Anterior cingulate cortex (tissue), 58 donors: ENCODE measurements around the gene PRKN.
A peak's percentile ranks its signal among the peaks of the same experiment; 100 is the strongest.

Experiments used
- DNase-seq, 58 donors: peaks; one replicate each; lab custom pipeline; 2025; lab: John Stamatoyannopoulos, UW

PRKN gene

DNA sequence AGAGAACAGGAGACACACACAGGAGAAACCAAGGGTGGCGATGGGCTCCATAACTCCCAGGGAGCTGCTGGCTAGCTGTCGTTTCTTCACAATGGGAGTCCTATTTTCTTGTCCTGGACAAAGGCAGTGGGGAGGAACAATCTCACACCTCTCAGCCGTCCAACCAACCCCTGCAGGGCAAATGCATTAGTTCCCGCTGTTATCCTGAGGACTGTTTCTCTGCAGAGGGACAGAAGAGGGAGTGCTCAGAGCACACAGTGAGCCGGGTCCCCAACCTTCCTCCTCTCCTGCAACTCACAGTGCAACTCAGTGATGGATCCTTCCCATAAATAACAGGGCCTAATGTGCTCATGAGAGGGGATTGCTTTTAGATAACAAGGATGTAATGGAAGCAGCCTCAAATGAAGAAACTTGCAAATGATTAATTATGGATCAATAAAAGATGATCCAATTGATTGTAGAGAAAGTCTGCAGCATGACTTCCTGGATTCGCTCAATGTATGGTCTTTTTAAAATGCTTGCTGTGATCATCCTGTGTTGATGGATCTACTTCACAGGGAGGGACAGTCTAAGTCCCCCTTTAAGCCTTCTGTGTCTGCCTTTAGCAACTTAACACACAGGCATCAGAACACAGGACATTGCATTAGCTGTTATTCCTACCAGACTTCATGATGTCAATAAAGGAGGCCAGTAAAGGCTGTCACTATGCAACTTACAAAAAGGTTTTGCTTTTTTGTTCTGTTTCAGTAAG lies 1000.3 kb downstream of the PRKN start:
- DNase-seq: no peak

DNA sequence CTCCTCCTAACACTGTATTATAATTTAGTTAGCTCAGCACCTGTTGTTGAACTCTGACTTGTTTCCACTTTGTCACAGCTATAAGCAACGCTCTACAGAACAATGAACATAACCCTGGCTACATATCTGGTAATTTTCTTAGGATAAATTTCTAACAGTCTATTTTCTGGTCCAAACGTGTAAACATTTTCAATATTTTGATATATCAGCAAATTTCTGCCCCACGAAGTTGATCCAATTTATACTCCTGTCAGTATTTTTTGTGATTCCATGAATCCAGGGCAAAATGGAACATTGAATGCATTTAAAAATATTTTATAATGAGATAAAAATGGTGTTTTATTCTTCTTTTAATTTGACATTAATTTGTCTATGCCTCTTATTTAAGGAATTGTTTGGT lies 1005.2 kb downstream of the PRKN start:
- no peak for DNase-seq

DNA sequence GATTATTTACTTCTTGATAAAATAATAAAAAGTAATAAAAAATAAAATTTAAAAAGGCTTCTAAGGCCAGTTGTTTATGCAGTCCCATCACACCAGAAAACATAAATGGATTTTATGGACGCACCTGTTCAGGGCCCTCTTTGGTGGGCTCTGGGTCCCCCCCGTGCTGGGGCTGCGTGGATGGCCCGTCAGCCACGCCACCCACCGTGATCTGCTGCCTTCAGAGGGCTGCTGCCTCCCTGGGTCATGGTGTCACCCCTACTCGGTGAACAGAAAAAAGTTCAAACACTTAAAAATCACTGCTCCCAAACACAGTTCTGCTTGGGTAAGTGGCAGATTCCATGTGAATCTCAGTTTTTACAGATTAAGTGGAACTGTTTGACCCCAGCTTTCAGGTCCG lies 1006.1 kb downstream of the PRKN start:
- no peak for DNase-seq

DNA sequence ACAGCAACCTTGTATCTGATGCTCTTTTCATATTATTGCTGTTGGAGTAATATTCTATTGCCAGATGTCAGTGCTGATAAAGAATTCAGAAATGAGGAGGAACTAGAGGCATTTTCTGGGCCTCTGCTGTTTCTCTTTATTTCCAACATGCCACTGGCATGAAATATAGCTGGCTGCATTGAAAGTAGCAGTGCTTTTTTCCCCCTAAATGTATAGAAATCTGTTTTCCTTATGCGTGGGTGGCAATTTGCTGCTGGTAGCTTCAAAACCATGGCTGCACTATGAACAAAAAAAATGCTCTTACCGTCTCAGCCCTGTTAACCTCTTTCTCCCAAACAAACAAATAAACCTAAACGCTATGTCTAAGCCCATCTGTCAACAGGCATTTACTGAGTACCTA lies 1011.4 kb downstream of the PRKN start:
- DNase-seq: peak in 1 of 58 donors; percentile 9

DNA sequence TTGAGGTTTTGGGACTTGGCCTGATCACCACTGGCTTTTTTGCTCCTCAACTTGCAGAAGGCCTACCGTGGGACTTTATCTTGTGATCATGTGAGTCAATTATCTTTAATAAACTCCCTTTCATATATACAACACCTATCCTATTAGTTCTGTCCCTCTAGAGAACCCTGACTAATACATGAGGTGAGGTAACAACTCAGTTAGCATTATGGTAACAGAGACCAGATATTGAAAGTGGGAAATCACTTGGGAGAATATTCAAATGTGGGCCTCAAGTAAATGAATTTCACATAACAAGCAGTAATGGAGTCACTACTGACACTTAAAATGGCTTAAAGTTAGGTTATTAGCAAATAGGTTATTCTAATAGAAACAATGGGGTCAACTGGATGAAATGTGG lies 1015.6 kb downstream of the PRKN start:
- DNase-seq: no peak

DNA sequence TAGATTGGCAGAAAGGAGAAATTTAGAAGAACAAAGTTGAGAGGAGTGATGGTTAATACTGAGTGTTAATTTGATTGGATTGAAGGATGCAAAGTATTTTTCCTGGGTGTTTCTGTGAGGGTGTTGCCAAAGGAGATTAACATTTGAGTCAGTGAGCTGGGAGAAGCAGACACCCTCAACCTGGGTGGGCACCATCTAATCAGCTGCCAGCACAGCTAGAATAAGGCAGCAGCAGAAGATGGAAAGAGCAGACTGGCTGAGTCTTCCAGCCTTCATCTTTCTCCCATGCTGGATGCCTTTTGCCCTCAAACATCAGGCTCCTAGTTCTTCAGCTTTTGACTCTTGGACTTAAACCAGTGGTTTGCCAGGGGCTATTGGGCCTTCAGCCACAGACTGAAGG lies 1016.1 kb downstream of the PRKN start:
- DNase-seq: no peak

DNA sequence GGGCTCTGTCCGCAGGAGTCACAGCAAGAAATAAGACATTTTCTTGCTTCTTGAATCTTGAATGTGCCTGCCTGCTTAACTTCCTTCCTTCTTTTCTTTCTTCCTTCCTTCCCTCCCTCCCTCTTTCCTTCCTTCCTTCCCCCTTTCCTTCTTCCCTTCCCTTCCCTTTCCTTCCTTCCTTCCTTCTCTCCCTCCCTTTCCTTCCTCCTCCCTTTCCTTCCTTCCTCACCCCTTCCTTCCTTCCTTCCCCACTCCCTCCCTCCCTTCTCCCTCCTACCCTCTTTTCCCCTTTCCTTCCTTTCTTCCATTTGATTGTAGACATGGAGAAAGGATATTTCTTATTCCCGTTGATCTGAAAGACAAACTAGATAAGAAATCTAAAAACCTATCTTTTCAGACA lies 1016.9 kb downstream of the PRKN start:
- no peak for DNase-seq

DNA sequence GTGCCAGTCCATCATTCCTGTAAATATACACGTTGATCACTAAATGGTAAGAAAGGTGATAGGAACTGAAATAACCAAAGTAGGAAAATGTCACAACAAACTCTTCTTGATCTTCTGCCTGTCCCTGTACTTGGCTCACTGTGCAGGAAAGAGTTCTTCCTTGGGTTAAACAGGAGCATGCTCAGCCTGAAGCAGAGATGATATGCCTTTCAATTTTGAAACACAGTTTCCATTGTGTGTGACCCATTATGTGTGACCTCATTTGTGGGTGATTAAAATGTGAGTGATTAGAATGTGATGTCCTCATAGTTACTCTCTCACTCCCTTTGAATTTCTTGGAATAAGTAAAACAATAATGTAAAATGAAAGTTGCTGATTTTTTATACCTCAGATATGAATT lies 1026.5 kb downstream of the PRKN start:
- DNase-seq: no peak

DNA sequence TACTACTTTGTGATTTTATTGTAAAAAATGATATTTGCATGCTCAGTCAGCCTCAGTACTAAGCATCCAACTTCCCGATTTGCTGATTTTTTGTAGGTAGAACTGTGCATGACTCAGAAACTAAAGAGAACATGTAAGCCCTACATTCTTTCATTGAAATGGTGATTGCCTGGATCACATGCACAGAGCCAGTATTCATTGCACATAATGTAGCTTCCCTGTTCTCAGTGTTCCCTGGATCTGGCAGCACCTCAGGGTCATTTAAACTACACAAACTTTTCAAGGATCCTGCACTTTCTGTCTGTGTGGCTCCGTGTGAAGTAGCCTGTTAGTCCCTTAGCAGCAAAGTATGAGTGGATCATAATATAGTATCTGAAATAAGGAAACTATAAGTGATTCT lies 1030.8 kb downstream of the PRKN start:
- no peak for DNase-seq

DNA sequence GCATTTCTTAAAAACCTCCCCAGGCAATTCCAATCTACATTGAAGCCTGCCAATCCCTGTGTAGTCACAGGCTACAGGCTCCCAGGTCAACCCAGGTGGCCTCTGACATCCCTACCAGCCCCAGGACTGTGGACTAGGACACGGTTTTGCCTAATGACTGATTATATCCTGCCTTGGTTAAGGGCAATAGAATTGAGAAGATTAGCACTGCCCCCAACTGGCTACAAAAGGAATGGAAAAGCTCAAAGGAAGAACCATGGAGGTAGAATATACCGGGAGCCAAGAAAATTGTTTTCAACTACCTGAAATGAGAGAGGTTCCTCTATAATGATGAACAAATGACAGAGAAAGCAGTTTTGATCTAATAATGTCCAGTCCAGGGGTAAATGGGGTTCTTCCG lies 1032.6 kb downstream of the PRKN start:
- DNase-seq: no peak

DNA sequence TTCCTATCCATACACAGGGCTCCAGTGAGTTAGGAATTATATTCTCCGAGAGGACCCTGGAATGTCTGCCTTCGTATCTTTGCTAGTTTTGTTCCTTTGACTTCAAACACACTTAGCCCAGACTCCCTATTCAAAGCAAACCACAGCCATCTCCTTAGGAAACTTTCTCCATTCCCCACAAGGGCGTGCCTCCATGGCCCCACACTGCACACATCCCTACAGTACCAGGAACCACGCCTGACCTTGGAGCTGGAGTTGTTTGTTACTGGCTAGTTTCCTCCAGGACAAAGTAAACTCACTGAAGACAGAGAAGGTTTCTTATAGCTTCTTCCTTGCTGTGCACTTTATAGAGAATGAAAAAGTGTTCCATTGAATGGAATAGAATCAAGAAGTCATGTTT lies 1040.9 kb downstream of the PRKN start:
- no peak for DNase-seq

DNA sequence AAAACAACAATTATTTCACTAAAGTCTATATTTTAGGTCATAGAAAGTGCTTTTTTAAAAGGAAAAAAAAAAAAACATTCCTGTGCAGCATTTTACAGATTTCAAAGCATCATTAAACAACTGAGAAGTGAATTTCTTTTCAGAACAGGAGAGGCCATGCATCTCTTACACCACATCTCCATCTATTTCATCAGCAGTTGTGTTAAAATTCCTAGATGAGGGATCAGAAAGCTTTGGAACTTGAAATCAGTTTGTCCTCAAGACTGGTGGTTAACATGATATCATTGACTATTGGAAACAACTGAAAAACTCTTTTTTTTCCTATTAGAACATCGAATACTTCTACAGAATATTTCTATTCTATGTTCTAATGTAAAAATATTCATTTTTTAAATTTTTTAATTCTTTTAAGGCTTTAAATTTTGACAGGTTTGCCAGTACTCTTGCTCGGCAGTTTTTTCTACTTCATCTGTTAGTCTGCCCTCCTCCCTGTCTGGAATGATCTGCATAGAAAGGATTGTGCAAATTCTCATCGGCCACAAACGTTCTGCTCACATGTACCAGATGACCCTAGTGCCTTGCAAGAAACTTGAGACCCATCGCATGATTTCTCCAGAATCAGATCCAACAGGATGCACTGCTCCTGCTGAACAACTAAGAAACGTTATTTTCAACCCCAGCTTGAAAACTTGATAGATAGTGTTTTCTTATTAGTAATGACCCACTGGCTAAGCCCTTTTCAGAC lies 1042.7 kb downstream of the PRKN start:
- DNase-seq: no peak

DNA sequence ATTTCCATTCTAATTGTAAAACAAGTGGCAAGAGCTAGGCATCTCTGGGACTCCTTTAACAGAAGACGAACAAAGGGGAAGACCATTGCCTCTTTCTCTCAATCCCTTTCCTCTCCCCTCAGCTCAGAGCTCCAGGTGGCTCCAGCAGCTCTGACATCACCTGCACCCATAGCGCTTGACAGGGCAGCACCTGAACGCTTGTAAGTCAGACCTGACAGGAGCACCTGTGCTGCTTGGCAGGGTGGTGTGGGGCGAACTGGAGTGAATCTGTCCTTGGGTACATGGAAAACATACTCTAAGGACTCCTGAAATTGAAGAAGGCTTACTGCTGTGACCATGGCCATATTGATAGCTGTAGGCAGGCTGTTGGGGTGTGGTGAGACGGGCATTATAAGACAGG lies 1044.2 kb downstream of the PRKN start:
- DNase-seq: no peak

DNA sequence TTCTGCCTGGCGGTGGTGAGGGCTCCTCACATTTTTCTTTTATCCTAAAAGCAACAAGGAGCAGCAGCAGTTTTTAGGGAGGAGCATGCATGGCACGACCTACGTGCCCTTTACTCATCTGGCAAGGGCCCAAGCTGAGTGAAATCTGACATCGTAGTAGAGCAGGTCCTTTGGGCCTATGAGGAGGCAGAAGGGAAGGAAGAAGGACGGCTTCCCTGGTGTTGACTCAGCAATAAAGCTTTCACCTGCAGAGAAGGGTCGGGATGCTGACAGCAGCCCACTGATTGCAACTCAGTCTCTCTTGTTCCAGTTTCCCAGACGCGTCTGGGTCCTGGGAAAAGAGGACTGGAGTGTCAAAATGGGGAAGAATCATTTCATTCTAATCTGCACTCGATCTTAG lies 1044.6 kb downstream of the PRKN start:
- no peak for DNase-seq

DNA sequence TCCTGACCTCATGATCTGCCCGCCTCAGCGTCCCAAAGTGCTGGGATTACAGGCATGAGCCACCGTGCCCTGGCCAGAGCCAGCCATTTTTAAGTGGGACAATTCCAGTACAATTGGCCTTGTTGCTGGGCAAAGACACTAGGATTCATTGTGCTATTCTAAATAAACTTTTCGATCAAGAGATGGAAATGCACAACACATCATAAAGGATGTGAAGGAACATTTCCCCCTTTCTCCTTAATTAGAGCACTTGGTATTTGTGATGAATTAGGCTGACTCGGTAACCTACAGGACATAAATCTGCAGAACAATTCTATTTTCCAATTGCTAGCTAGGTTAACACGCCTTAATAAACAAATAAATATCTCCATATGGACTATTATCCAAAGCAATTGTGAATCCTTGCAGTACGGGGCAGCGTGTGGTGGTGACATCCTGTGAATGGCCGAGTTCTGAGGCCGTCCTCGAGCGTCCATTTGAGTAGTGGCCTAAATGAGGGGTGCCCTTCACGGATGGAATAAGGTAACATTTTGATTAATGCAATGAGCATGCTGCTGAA lies 1047.5 kb downstream of the PRKN start:
- DNase-seq: no peak

DNA sequence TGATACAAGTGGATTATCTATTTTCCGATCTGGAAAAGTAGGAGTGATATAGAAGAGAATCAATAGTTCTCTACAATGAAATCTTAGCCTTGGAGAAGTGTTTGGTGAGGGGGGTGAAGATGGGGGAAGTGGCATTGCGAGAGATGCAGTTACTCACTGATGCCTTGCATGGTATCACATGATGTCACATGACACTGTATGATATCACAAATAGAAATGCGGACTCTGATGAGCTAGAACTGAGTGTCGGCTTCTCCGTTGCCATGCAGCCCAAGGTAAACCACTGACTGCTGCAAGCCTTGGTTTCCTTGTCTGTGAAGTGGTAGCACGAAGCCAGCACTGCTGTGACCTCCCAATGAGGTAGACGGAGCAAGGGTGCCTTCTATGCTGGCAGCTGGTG lies 1050.4 kb downstream of the PRKN start:
- DNase-seq: no peak

DNA sequence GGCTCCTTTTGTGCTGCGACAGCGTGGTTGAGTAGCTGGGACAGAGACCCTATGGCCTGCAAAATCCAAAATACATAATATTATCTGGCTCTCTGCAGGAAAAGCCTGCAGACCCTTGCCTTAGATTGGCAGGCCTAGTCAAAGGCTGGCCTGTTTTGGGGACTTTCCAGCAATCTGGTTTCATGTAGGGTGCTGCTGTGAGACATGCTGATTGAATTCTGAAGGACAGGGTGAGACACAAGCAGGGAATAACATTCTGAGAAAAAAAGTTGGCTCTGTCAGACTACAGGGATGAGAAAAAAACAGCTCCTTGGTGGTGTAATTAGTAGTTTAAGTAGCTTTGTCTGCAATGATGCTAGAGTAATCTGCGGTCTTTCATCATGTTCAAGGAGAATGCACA lies 1051.0 kb downstream of the PRKN start:
- no peak for DNase-seq

DNA sequence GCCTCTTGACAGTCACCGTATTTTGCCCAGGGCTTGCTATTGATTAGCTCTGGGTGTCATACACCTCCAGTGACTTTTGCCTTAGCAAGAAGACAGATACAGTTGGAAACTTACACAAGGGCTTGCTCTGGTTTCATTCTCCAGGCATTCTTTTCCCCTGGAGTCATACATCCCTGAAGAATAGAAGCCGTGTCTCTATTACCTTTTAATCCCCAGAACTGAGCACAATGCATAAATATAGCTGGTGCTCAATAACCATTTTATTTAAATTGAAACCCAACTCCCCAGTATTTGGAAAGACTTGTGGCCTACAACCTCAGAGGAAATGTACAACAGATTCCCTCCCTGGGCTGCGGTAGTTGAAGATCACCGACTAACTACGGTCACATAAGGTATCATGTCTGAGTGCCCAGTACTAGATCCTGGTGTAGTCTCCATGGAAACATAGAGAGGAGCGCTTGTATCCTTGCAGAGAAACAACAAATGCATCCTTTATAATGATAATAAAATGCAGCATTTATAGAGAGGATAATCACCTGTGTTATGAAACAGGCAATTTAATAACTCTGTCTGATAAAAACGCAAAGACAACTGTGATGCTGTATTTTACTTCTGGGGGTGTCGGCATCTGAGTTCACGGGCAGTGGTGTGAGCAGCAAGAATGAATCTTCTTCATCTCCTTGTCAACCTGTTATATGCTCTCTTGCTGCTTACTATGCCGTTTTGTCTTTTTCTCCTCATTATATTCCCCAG lies 1052.5 kb downstream of the PRKN start:
- peak in 1 of 58 donors; percentile 5 for DNase-seq

DNA sequence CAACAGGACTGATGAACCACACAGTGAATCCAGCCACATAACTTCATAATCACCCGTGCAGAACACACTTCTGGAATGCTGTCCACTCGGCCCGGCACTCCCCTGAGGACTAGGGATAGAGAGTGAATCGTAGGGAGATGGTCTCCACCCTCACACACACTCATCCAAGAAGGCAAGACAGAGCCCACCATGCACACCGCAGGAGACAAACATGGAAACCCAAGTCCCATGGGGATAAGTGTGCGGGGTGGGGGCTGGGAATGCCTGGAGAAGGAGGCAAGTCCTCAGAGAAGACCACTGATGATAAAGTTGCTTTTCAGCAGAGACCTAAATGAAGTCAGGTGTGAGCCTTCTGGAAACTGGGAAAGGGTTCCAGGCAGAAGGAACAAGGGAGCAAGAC lies 1054.5 kb downstream of the PRKN start:
- no peak for DNase-seq

DNA sequence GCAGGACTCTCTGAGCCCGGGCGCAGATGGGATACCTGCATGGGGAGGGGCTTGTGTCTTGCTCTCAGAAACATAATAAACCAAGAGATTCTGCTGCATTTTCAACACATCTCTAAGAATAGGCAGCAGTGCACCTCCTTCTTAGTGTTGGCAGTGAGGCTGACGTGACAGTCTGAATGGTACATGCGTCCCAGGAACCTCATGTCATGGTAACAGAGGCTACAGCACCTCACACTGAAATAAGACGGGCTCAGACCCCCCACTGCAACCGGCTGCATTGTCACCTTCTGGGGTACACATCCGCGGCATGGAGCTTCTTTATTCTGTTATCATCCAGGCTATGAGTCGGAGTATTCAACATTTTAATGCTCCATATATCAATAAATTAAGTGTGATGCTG lies 1056.4 kb downstream of the PRKN start:
- DNase-seq: no peak

DNA sequence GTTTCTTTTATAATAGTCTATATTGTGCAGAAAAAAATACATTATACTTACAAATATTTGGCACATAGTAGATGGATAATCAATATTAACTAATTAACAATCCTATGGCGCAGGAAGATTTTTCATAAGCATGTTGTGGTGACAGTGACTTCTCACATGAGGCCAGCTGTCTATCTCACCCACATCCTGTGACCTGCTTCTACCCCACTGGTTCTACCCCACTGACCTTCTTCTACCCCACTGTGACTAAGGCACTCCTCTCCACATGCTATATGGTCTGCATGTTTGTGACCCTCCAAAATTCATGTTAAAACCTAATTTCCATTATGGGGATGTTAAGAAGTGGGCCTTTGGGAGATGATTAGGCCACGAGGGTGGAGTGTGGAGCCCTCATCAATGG lies 1058.9 kb downstream of the PRKN start:
- no peak for DNase-seq
